Activated T-helper 17 cell treated with anti-CD3 and anti-CD28 coated beads, Interleukin-2, amount 50 U/mL, for 72 hours (primary cell): Measurements from ENCODE around the gene TASL. TPM values are rescaled to one million over a fixed set of nuclear protein-coding genes. Genes with fewer than 3 reads are reported as not detected.
"Not testable (repeated sequence)": the region's sequence is repeated elsewhere in the genome, so short reads cannot be mapped to it uniquely, and the experiment has no call there.

ENCODE experiments used
- ATAC-seq: fragments of 150-1000 bp; cut with Tn5 transposase; replicated peaks from 2 replicates; pipeline ENCODE4 v1.10.0; 2021; ENCODE audit warnings: mild to moderate bottlenecking, moderate library complexity
- H3K27ac Mint-ChIP-seq: one replicate; pipeline ENCODE4 v1.8.0; 2022; ENCODE audit warnings: mixed read lengths
- H3K27me3 Mint-ChIP-seq: one replicate; pipeline ENCODE4 v1.8.0; 2022; ENCODE audit warnings: mixed read lengths
- H3K36me3 Mint-ChIP-seq: one replicate; pipeline ENCODE4 v1.8.0; 2022; ENCODE audit warnings: low read depth, mild to moderate bottlenecking, mixed read lengths
- H3K4me1 Mint-ChIP-seq: one replicate; pipeline ENCODE4 v1.8.0; 2022; ENCODE audit warnings: mixed read lengths
- H3K4me3 Mint-ChIP-seq: one replicate; pipeline ENCODE4 v1.8.0; 2022; ENCODE audit warnings: mild to moderate bottlenecking, mixed read lengths
- H3K9me3 Mint-ChIP-seq: one replicate; pipeline ENCODE4 v1.8.0; 2022; ENCODE audit warnings: mixed read lengths
- total RNA-seq, 2 donors: library from RNA; stranded (reverse); gene quantifications; one replicate each; pipeline ENCODE4 v1.2.3, GENCODE V29; 2022

The TASL gene, protein sequence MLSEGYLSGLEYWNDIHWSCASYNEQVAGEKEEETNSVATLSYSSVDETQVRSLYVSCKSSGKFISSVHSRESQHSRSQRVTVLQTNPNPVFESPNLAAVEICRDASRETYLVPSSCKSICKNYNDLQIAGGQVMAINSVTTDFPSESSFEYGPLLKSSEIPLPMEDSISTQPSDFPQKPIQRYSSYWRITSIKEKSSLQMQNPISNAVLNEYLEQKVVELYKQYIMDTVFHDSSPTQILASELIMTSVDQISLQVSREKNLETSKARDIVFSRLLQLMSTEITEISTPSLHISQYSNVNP
- total RNA-seq = 1 to 10 TPM; 1.9 to 4.6 TPM

DNA sequence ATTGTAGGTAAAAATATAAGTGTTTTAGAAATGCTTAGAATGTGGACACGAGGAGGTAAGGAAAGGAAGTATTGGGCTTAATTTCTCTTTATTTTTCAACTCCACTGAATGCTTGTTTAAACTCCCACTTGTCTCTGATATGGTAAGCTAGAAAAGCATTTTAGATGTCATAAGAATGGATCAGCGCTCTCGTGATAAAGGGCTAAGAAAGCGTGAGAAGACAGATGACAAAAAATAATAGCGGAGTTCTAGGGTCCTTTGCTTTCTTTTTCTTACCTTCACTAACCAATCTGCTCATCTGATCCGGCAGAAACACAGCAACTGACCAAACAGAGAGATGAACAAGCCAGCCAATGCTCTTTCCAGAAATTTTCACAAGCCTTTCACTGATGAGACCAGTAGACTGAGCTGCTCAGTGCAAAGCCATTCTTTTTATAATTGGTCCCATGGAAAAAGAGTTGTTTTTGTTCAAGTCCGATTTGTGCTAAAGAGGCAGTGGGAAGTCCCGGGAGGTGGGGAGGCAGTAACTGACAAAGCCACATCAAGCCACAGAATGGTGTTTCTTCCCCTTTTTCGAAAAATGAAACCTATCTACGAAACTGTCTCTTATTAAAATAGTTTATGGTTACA lies at the start of gene TASL:
Gene TASL (minus strand): TSS at position 405 of the 630 bp plus-strand sequence. CDS start 17,411 bp downstream, outside the sequence.
- Mint-ChIP-seq H3K27me3 (no peaks in the 10 kb centered on the region), H3K9me3 (no peaks in the 10 kb centered on the region), H3K36me3 (no peaks in the 10 kb centered on the region), H3K4me3 (peak within 1 kb of the TSS; percentile 87), H3K4me1 (peaks cover 6% of the 10 kb centered on the region), H3K27ac (peak within 1 kb of the TSS; percentile 92)
- ATAC-seq = peak; percentile 82

DNA sequence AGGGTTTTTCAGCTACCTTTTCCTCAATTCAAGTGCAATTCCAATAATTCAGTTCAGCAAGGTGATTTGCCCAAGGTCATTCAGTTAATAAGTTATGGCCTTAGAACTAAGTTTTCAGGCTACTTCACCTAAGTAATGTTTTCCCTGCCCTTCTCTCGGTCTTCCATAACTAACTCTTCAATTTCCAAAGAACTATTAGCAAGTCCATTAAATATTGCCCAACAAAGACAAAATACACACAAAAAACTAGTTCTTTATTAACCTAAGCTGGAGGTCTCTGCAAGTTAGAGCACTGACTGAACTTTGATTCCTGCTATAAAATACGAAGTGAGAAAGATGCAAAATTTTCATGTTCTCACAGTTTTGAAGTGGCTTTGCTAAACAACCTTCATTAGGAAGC lies 48.8 kb upstream of the TASL start:
- H3K4me1 Mint-ChIP-seq = no peaks in the 10 kb centered on the region
- no peak overlapping the region for H3K4me3 Mint-ChIP-seq
- H3K27ac Mint-ChIP-seq = no peak overlapping the region
- peaks cover 5% of the 10 kb centered on the region for H3K9me3 Mint-ChIP-seq
- no peak for ATAC-seq
- H3K36me3 Mint-ChIP-seq = no peaks in the 10 kb centered on the region
- no peaks in the 10 kb centered on the region for H3K27me3 Mint-ChIP-seq

DNA sequence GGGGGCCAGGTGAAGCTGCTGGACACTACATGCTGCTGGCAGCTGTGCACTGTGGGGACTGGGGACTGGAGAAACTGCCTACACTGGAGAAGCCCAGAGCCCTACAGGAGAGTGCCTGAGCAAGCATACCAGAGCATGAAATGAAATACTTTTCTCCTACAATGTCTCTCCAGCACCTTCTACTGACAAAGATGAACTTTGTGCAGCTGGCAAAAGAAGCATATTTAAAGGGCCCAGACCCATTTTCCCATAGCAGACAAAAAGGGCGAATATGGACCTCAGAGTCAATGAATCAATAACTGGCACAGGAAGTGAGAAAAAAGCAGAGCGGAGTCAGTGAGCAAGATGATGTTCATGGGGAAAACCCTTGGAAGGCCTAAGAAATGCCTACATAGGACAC lies 44.8 kb upstream of the TASL start:
- Mint-ChIP-seq H3K4me3 (no peak overlapping the region), H3K4me1 (no peaks in the 10 kb centered on the region), H3K36me3 (no peaks in the 10 kb centered on the region), H3K9me3 (peaks cover 5% of the 10 kb centered on the region), H3K27ac (no peak overlapping the region), H3K27me3 (no peaks in the 10 kb centered on the region)
- ATAC-seq = no peak

DNA sequence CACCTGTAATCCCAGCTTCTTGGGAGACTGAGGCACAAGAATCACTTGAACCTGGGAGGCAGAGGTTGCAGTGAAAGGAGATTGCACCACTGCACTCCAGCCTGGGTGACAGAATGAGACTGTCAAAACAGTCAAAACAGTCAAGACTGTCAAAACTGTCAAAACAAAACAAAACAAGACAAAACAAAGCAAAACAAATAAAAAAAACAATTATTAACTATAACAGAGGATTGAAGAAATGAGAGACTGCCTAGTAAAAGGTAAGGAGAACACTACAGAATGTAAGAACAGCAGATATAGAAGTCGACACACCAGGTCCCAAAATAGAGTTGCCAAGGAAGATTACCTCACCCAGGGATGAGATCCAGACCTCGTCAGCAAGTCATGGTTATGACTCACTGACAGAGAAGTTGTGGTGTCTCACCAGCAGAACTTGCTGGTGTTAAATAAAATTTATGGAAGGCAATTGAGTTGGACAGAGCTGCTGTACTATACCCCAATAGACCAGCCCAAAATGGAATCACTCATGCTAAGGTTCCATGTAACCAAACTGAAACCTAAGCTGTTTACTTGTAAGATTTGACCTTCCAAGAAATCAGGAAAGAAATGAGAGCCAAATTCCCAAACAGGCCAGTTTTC lies 43.5 kb upstream of the TASL start:
- Mint-ChIP-seq H3K27me3 (no peaks in the 10 kb centered on the region), H3K4me3 (no peak overlapping the region), H3K9me3 (peaks cover 5% of the 10 kb centered on the region), H3K36me3 (no peaks in the 10 kb centered on the region), H3K27ac (no peak overlapping the region), H3K4me1 (no peaks in the 10 kb centered on the region)
- peak; percentile 70 for ATAC-seq

DNA sequence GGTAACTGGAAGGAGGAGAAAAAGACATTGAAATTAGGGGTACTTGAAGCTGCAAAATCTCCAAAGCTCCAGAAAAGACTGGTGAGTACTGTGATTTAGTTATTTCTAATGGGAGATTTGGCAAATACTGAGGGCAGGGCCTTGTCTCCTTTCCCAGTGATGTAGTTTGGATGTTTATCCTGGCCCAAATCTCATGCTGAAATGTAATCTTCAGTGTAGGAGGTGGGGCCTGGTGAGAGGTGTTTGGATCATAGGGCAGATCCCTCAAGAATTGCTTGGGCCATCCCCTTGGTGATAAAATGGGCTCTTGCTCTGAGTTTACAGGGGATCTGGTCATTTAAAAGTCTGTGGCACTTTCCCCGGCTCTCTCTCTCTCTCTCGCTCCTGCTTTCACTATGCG lies 42.6 kb upstream of the TASL start:
- Mint-ChIP-seq H3K27me3 (no peaks in the 10 kb centered on the region), H3K27ac (no peak overlapping the region), H3K4me3 (no peak overlapping the region), H3K4me1 (no peaks in the 10 kb centered on the region), H3K36me3 (no peaks in the 10 kb centered on the region), H3K9me3 (peaks cover 5% of the 10 kb centered on the region)
- ATAC-seq = no peak

DNA sequence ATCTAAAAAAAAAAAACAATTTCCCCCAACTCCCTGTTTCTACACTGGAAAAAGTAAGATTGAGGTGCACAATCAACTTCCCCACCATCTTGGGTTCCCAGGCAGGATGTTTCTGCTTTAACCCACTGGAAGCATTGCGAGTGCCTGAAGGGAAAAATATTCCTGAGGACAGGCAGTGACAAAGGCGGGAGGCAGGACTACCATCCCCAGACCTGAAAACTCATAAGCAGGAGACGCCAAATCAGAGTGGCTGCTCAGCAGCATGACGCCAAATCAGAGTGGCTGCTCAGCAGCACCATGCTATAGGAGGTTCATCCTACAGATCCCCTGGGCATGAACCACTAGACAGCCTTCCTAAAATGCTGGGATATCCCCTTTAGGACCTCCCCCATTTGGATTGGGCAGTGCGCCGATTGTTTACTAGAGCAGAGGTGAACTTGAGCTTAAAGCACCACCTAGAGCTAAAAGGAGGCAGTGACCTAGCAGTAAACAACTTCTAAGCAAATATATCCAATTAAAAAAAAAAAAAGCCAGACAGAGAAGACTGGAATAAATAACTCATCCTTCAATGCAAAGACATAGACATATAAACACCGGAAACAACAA lies 40.7 kb upstream of the TASL start:
- Mint-ChIP-seq H3K27ac (no peak overlapping the region), H3K27me3 (no peaks in the 10 kb centered on the region), H3K36me3 (no peaks in the 10 kb centered on the region), H3K4me1 (no peaks in the 10 kb centered on the region), H3K4me3 (no peak overlapping the region), H3K9me3 (peaks cover 3% of the 10 kb centered on the region)
- ATAC-seq = no peak

DNA sequence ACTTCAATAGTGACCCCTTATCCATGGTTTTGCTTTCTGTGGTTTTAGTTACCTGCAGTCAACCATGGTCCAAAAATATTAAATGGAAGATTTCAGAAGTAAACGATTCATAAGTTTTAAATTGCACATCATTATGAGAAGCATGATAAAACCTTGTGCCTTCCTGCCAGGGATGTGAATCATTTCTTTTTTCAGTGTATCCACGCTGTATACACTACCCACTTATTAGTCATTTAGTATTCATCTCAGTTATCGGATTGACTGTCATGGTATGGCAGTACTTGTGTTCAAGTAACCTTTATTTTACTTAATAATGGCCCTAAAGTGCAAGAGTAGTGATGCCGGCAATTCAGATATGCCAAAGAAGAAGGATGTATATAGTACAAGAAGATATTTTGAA lies 37.7 kb upstream of the TASL start:
- Mint-ChIP-seq H3K4me1 (no peaks in the 10 kb centered on the region), H3K9me3 (no peaks in the 10 kb centered on the region), H3K4me3 (no peak overlapping the region), H3K27me3 (no peaks in the 10 kb centered on the region), H3K36me3 (no peaks in the 10 kb centered on the region), H3K27ac (no peak overlapping the region)
- ATAC-seq = peak; percentile 95

DNA sequence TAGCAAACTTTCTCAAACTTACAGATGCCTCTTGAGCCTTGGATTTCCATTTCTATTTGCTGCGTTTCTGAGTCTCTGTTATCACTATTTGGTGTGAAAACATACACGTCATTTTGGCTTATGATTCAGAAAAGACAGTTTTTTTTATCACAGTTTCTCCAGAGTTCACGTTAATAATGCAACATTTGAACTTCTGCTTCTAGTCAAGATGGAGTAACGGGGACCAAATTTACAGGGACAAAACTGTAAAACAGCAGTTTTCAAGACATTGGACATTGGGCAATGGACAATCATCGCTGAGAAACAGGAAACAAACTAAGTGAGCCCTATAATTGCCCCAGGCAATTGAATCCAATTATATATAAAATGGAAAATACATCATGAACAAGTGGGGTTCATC lies 36.2 kb upstream of the TASL start:
- Mint-ChIP-seq H3K9me3 (no peaks in the 10 kb centered on the region), H3K27ac (no peak overlapping the region), H3K4me1 (no peaks in the 10 kb centered on the region), H3K4me3 (no peak overlapping the region), H3K27me3 (no peaks in the 10 kb centered on the region), H3K36me3 (no peaks in the 10 kb centered on the region)
- no peak for ATAC-seq

DNA sequence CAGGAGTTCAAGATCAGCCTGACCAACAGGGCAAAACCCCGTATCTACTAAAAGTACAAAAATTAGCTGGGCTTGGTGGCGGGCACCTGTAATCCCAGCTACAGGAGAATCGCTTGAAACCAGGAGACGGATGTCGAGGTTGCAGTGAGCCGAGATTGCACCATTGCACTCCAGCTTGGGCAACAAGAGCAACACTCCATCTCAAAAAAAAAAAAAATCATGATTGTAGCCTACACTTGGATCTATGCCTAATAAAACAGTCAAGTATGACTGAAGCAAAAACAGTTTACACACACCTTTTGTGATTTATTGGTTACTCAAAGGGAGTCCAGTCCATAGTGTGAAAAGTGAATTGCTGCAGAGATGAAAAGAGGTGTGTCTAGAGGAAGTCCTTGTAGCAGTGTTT lies 34.7 kb upstream of the TASL start:
- H3K4me3 Mint-ChIP-seq = no peak overlapping the region
- no peaks in the 10 kb centered on the region for H3K27me3 Mint-ChIP-seq
- no peak for ATAC-seq
- no peak overlapping the region for H3K27ac Mint-ChIP-seq
- no peaks in the 10 kb centered on the region for H3K36me3 Mint-ChIP-seq
- H3K9me3 Mint-ChIP-seq = no peaks in the 10 kb centered on the region
- H3K4me1 Mint-ChIP-seq = no peaks in the 10 kb centered on the region

DNA sequence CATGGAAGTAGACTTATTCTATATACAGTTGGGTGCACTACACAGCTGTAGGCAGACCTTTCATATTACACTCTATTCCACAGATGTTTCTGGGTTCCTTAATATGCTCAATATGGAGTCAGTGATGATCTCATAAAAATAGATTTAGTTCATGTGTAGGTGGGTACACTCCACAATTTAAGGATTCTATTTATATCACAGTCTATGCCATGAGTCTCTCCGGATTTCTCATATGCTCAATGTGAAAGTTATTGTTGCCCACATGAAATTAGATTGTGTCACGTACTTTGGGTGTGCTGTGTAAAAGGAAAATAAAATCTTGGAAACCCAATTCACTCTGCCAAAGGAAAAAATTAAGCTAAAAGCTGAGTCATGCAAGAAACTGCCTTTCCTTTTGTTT lies 32.5 kb upstream of the TASL start:
- no peak overlapping the region for H3K27ac Mint-ChIP-seq
- H3K4me1 Mint-ChIP-seq = no peaks in the 10 kb centered on the region
- no peaks in the 10 kb centered on the region for H3K36me3 Mint-ChIP-seq
- no peak overlapping the region for H3K4me3 Mint-ChIP-seq
- peak; percentile 58 for ATAC-seq
- H3K27me3 Mint-ChIP-seq = no peaks in the 10 kb centered on the region
- no peaks in the 10 kb centered on the region for H3K9me3 Mint-ChIP-seq

DNA sequence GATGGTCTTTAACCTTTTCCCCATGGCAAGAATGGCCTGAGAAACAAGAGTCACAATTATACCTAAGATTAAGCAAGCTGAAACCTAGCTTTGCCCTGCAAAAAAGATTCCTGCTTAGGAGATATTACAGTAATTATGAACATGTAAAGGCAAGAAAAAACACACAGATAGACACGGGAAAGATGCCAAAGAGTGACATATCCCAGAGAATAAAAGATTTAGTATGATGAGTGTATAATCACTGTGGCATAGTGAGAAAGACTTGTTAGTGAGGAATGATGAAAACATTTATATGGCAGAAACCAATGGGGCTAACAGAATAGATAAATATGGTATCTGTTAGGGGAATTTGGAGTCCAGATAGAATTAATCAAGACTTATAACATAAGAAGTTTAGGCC lies 29.6 kb upstream of the TASL start:
- H3K9me3 Mint-ChIP-seq = no peaks in the 10 kb centered on the region
- no peak overlapping the region for H3K4me3 Mint-ChIP-seq
- no peaks in the 10 kb centered on the region for H3K4me1 Mint-ChIP-seq
- no peaks in the 10 kb centered on the region for H3K27me3 Mint-ChIP-seq
- no peak for ATAC-seq
- H3K27ac Mint-ChIP-seq = no peak overlapping the region
- H3K36me3 Mint-ChIP-seq = no peaks in the 10 kb centered on the region

DNA sequence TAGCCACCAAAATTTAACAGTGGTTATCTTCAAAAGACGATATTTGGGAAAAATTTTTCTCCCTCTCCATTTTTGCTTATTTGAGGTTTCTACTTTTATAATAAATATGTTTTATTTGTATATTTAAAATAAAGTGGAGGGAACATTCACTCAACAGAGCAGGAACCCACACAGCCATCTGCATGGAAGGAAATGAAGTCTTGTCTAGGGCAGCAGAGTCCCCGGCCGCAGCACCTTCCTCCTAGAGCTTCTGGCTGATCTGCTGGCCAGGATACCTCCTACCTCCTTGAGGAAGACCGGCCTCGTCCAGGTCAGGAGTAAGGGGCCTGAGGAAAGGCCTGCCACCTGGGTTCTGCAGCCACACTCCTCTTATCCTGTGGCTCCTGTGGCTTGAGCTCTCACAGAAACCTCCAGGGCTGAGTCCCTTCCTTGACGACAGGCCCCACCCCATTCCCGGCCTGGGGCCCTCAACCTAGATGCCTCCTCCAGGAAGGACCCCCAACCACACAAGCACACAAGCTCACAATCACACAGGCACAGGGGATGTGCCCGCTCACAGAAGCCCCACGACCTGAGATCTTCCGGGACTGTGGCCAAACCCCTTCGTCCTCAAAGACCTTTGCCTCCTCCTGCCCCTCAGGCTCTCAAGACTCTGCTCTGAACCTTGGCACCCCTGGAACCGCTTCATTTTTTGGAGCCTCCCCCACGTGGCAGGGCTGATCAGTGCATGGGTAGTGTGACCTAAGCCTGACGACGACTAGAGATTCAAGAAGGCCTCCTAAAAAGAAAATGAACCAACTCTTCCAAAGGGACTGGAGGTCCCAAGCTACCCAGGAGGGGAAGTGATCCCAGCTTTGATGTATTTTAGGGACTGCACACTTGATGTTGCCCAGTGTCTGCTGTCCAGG lies 23.0 kb upstream of the TASL start:
- H3K9me3 Mint-ChIP-seq, H3K4me3 Mint-ChIP-seq, H3K27ac Mint-ChIP-seq, ATAC-seq, H3K36me3 Mint-ChIP-seq, H3K27me3 Mint-ChIP-seq, H3K4me1 Mint-ChIP-seq: not testable (repeated sequence)

DNA sequence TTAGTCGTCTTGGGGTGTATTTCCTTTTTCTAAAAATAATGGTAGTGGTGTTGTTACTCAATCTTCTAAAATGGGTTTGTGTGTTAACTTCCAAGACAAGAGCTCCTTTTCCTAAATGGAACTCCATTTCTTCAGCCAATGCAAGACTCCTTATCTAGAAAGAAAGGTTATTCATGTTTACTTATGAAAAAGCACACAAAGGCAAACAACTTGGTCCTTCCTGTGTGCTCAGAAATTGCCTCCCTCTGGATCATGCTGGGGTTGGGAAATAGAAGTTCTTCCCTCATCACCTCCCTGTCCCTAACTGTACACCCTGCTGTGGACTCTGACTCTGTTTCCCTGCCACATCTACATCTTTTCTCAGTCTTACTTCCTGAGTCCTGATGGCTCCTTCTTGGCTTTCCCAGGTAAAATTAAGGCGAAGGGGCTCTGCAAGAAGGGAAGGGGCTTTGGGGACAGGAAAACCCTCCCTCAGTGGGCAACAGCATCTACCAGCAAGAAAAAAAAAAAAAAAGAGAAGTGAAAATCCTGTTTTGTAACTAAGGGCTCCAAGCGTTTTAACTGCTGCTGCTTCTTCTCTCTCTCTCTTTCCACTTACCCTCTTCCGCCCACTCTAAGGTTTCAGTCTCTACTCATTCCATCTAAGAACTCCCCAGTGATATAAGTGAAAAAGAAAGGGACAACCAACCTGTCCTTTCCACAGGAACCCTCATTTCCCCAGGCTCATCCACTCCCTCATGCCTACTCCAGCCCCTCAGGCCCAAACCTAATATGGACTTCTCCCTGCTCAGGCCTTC lies 19.8 kb upstream of the TASL start:
- Mint-ChIP-seq H3K27ac (peak overlapping the region; percentile 62), H3K4me3 (peak overlapping the region; percentile 6), H3K4me1 (peaks cover 5% of the 10 kb centered on the region), H3K27me3 (peaks cover 2% of the 10 kb centered on the region), H3K36me3 (no peaks in the 10 kb centered on the region), H3K9me3 (no peaks in the 10 kb centered on the region)
- peak; percentile 45 for ATAC-seq
